ENCODE results near the gene PFN3. TPM values are rescaled to one million over a fixed set of nuclear protein-coding genes. Genes with fewer than 3 reads are reported as not detected.
A peak's percentile ranks its signal among the peaks of the same experiment; 100 is the strongest.

PFN3 gene
- total and polyA plus RNA-seq, 2 of the 13 experiments (the other 11 are each of a cell fraction or from before 2014, with no cell fraction given) = not detected

- TF ChIP-seq ZBTB4 (CRISPR knock-in tag; IDR thresholded peaks at IDR 0.05; ENCODE audit: borderline replicate concordance) (0 out of 2 replicates have a peak, but pooled peaks have one; percentile 3), NRL (CRISPR knock-in tag; IDR thresholded peaks at IDR 0.05; ENCODE audit: borderline replicate concordance) (0 out of 2 replicates have a peak, but pooled peaks have one; percentile 30), MXD4 (CRISPR knock-in tag; IDR thresholded peaks at IDR 0.05) (no peak), ZNF672 (CRISPR knock-in tag; IDR thresholded peaks at IDR 0.05) (0 out of 2 replicates have a peak, but pooled peaks have one; percentile 41), DMAP1 (CRISPR knock-in tag; IDR thresholded peaks at IDR 0.05) (no peak), ZXDC (CRISPR knock-in tag; IDR thresholded peaks at IDR 0.05) (no peak), PCBP1 (IDR thresholded peaks at IDR 0.05; ENCODE audit: borderline replicate concordance, low read depth, low read length) (peak; percentile 22; the same call in 1 of the 2 replicates), HIVEP1 (CRISPR knock-in tag; IDR thresholded peaks at IDR 0.05) (0 out of 2 replicates have a peak, but pooled peaks have one; percentile 5), ZBTB33 (CRISPR knock-in tag; IDR thresholded peaks at IDR 0.05) (0 out of 2 replicates have a peak, but pooled peaks have one; percentile 40), ZNF780A (CRISPR knock-in tag; IDR thresholded peaks at IDR 0.05) (0 out of 2 replicates have a peak, but pooled peaks have one; percentile 40), ZC3H13 (CRISPR knock-in tag; IDR thresholded peaks at IDR 0.05) (0 out of 2 replicates have a peak, but pooled peaks have one; percentile 21)
- WGBS (ENCODE audit: low lambda C conversion rate) = 85% methylated on average over 45 of the region's 61 CpGs
- in situ Hi-C loops (cut with HindIII; ENCODE audit: extremely low pct_ligation_motif_present, low pct_unique_long_range_greater_than_20kb) = no loop called here
- H3K4me2 ChIP-seq (ENCODE audit: low read depth, low read length) = peak overlapping the region; percentile 71
- no peaks in the 10 kb centered on the region for H4K20me1 ChIP-seq (ENCODE audit: insufficient read depth, low read length)
- no peak overlapping the region for H3K9ac ChIP-seq (ENCODE audit: insufficient read depth, low read depth, low read length)
- ChIA-PET POLR2A (interaction anchor here (0.5 to 3.3 kb wide), 6 partner anchors 24 to 59 kb away, joined by 3 to 19 read pairs (median 8); partner anchors contain the start of genes GRK6 and PRR7), CTCF (ENCODE audit: low intra/inter-chr PET ratio, low total read pairs) (interaction anchor here (1.3 to 2.3 kb wide), 2 partner anchors 23 to 53 kb away, joined by 3 to 35 read pairs; partner anchors contain the start of gene GRK6)
- no peak overlapping the region for H3K27ac ChIP-seq (ENCODE audit: extremely low read length, insufficient read depth, low read length)
- intact Hi-C loops (cut with micrococcal nuclease; ENCODE audit: unreplicated experiment) = no loop called here
- peaks cover 2 to 4% of the 10 kb centered on the region in 2 experiments; a peak in 2 of 5 replicates for H3K27me3 ChIP-seq (ENCODE audit: control insufficient read depth in 1 of 2, insufficient read depth in 2 of 2, low read length in 2 of 2)
- H3K36me3 ChIP-seq (replicated peaks in 1 of 2; ENCODE audit: control insufficient read depth in 1 of 2, insufficient read depth in 2 of 2, low read length in 2 of 2) = no peaks in the 10 kb centered on the region
- ATAC-seq (no peak; the same call in 2 of the 3 replicates), DNase-seq (ENCODE audit: low spot score) (no peak), FAIRE-seq (no peak)
- no peaks in the 10 kb centered on the region for H3K9me3 ChIP-seq (ENCODE audit: low read length)
- H3K4me3 ChIP-seq (replicated peaks in 1 of 3; ENCODE audit: insufficient read depth in 1 of 3, low read depth in 2 of 3, low read length in 3 of 3) = peak overlapping the region; percentile 30 to 70 (median 59); a peak in 3 of 6 replicates
- BruUV-seq (replicated peaks) = no TSS peak
- peaks cover 12% of the 10 kb centered on the region for H3K4me1 ChIP-seq (ENCODE audit: insufficient read depth, low read length)
- no peaks in the 10 kb centered on the region for H3K79me2 ChIP-seq (ENCODE audit: insufficient read depth, low read length)
- no peak overlapping the region for H2AFZ ChIP-seq (ENCODE audit: low read length)
Measured at GRCh38 chr5:177403102-177403791, 2.8 kb upstream of the PFN3 start.

Measured in HepG2 (cell line).